KOPT-K1 (cell line): ENCODE data around the gene TMEM184C.

Experiments used
- H3K27ac ChIP-seq: fragments of 200-600 bp; sonication (generic); 2 replicates; pipeline ENCODE4 v1.5.1; 2016; ENCODE audit warnings: antibody characterized with exemption, mild to moderate bottlenecking, low read depth, low read length; ENCODE audit not compliant: poor library complexity, severe bottlenecking
- H3K36me3 ChIP-seq: fragments of 200-600 bp; sonication (generic); 2 replicates; pipeline ENCODE4 v1.5.1; 2017; ENCODE audit warnings: antibody characterized with exemption, mild to moderate bottlenecking, low read length, moderate library complexity; ENCODE audit not compliant: insufficient read depth
- H3K9me3 ChIP-seq: fragments of 200-600 bp; sonication (generic); 2 replicates; pipeline ENCODE4 v1.5.1; 2017; ENCODE audit warnings: antibody characterized with exemption, low read length, mild to moderate bottlenecking; ENCODE audit not compliant: insufficient read depth, poor library complexity, severe bottlenecking

TMEM184C gene

GRCh38 chr4:147626903-147627302 lies 9.7 kb downstream of the TMEM184C start:
- H3K36me3 ChIP-seq, result peaks cover 94% of the 10 kb centered on the region
- no peaks in the 10 kb centered on the region for H3K9me3 ChIP-seq
- H3K27ac ChIP-seq, result no peak overlapping the region

- Histone ChIP-seq H3K27ac (no peak overlapping the region), H3K36me3 (peaks cover 99% of the 10 kb centered on the region), H3K9me3 (no peaks in the 10 kb centered on the region)
These were observed 11.2 kb downstream of the TMEM184C start for GRCh38 chr4:147628415-147628814.

GRCh38 chr4:147629783-147630730 lies 12.9 kb downstream of the TMEM184C start:
- no peak overlapping the region for H3K27ac ChIP-seq
- no peaks in the 10 kb centered on the region for H3K9me3 ChIP-seq
- peaks cover 99% of the 10 kb centered on the region for H3K36me3 ChIP-seq

- no peak overlapping the region for H3K27ac ChIP-seq
- no peaks in the 10 kb centered on the region for H3K9me3 ChIP-seq
- peaks cover 100% of the 10 kb centered on the region for H3K36me3 ChIP-seq
These were observed 15.9 kb downstream of the TMEM184C start for GRCh38 chr4:147633113-147633512.

- Histone ChIP-seq H3K36me3 (peaks cover 100% of the 10 kb centered on the region), H3K27ac (no peak overlapping the region), H3K9me3 (no peaks in the 10 kb centered on the region)
These were observed 16.4 kb downstream of the TMEM184C start for GRCh38 chr4:147633643-147634042.

GRCh38 chr4:147635348-147635747 lies 18.2 kb downstream of the TMEM184C start:
- peaks cover 96% of the 10 kb centered on the region for H3K36me3 ChIP-seq

GRCh38 chr4:147638365-147638764 lies 21.2 kb downstream of the TMEM184C start:
- peaks cover 95% of the 10 kb centered on the region for H3K36me3 ChIP-seq
- no peak overlapping the region for H3K27ac ChIP-seq
- H3K9me3 ChIP-seq, result no peaks in the 10 kb centered on the region

More at GRCh38 chr4:147635348-147635747, 18.2 kb downstream of the TMEM184C start:
- H3K9me3 ChIP-seq, result no peaks in the 10 kb centered on the region
- no peak overlapping the region for H3K27ac ChIP-seq

- Histone ChIP-seq H3K9me3 (no peaks in the 10 kb centered on the region), H3K27ac (no peak overlapping the region), H3K36me3 (peaks cover 95% of the 10 kb centered on the region)
These were observed 21.7 kb downstream of the TMEM184C start for GRCh38 chr4:147638942-147639341.

GRCh38 chr4:147639388-147639787 lies 22.2 kb downstream of the TMEM184C start:
- Histone ChIP-seq H3K27ac (no peak overlapping the region), H3K9me3 (no peaks in the 10 kb centered on the region), H3K36me3 (peaks cover 92% of the 10 kb centered on the region)

GRCh38 chr4:147640331-147640730 lies 23.1 kb downstream of the TMEM184C start:
- H3K27ac ChIP-seq, result no peak overlapping the region
- no peaks in the 10 kb centered on the region for H3K9me3 ChIP-seq
- H3K36me3 ChIP-seq, result peaks cover 83% of the 10 kb centered on the region

GRCh38 chr4:147643616-147644015 lies 26.4 kb downstream of the TMEM184C start:
- Histone ChIP-seq H3K9me3 (peaks cover 6% of the 10 kb centered on the region), H3K27ac (no peak overlapping the region), H3K36me3 (peaks cover 65% of the 10 kb centered on the region)

- Histone ChIP-seq H3K36me3 (peaks cover 62% of the 10 kb centered on the region), H3K27ac (no peak overlapping the region)
These were observed 27.3 kb downstream of the TMEM184C start for GRCh38 chr4:147644471-147644870.

GRCh38 chr4:147645099-147645498 lies 27.9 kb downstream of the TMEM184C start:
- Histone ChIP-seq H3K27ac (no peak overlapping the region), H3K36me3 (peaks cover 57% of the 10 kb centered on the region), H3K9me3 (peaks cover 6% of the 10 kb centered on the region)

More at GRCh38 chr4:147644471-147644870, 27.3 kb downstream of the TMEM184C start:
- H3K9me3 ChIP-seq, result peaks cover 6% of the 10 kb centered on the region

- H3K36me3 ChIP-seq, result peaks cover 30% of the 10 kb centered on the region
- no peak overlapping the region for H3K27ac ChIP-seq
- H3K9me3 ChIP-seq, result peaks cover 6% of the 10 kb centered on the region
These were observed 31.5 kb downstream of the TMEM184C start for GRCh38 chr4:147648656-147649055.

GRCh38 chr4:147651563-147651962 lies 34.4 kb downstream of the TMEM184C start:
- H3K36me3 ChIP-seq, result peaks cover 51% of the 10 kb centered on the region
- H3K9me3 ChIP-seq, result peaks cover 6% of the 10 kb centered on the region
- H3K27ac ChIP-seq, result no peak overlapping the region

- H3K9me3 ChIP-seq, result no peaks in the 10 kb centered on the region
- H3K36me3 ChIP-seq, result peaks cover 74% of the 10 kb centered on the region
- H3K27ac ChIP-seq, result no peak overlapping the region
These were observed 38.4 kb downstream of the TMEM184C start for GRCh38 chr4:147655639-147656038.
